ENCODE measurements around the gene ZNF687. TPM values are rescaled to one million over a fixed set of nuclear protein-coding genes. Genes with fewer than 3 reads are reported as not detected.
A peak's percentile ranks its signal among the peaks of the same experiment; 100 is the strongest.

Gene ZNF687
- total and polyA plus RNA-seq, 12 donors: 5.9 to 15.1 (median 12.8) TPM

GRCh38 chr1:151281225-151281968 is 702 bp upstream of the ZNF687 start:
- Histone ChIP-seq H3K27me3 (no peaks in the 10 kb centered on the region), H3K36me3 (peaks cover 0 to 18% (median 8%) of the 10 kb centered on the region in 9 donors), H3K9me3 (no peaks in the 10 kb centered on the region), H3K4me3 (peak overlapping the region; percentile 63 to 96 (median 84)), H3K4me1 (peaks cover 0 to 43% (median 20%) of the 10 kb centered on the region in 9 donors), H3K27ac (peak overlapping the region; percentile 94 to 99 (median 97))
- 0 to 1% methylated on average over 46 to 48 of the region's 48 CpGs for WGBS, 2 donors
- DNase-seq (peak; percentile 94 to 97), ATAC-seq (peak; percentile 84 to 92 (median 87))
- peak in 8 of 9 donors; percentile 25 to 61 (median 48) for TF ChIP-seq CTCF (IDR thresholded peaks at IDR 0.05)
- intact Hi-C loops (cut with DNase I): loop anchor here in 4 of 10 donors (1.0 to 10.0 kb wide), 7 partner anchors 27 to 118 kb away; partner anchors contain the start of genes PI4KB (in 2 of the 4), PSMB4 (in 2 of the 4), PIP5K1A (in 1 of the 4) and PSMD4 (in 1 of the 4)

GRCh38 chr1:151282883-151283725 is 1.0 kb downstream of the ZNF687 start:
- peak in 1 of 2 donors; percentile 32 for DNase-seq
- peak in 2 of 8 donors; percentile 0 to 15 for ATAC-seq

GRCh38 chr1:151284013-151284577 is 2.0 kb downstream of the ZNF687 start:
- intact Hi-C loops (cut with DNase I): loop anchor here in 3 of 10 donors (5.0 to 10.0 kb wide), 3 partner anchors 43 to 113 kb away; partner anchors contain the start of genes PI4KB (in 1 of the 3), PSMB4 (in 1 of the 3) and RFX5 (in 1 of the 3)
- TF ChIP-seq CTCF (IDR thresholded peaks at IDR 0.05): no peak
- no peaks in the 10 kb centered on the region for H3K9me3 ChIP-seq
- DNase-seq (no peak), ATAC-seq (no peak)
- H3K4me1 ChIP-seq: peaks cover 0 to 30% (median 20%) of the 10 kb centered on the region in 9 donors
- H3K27ac ChIP-seq: peak overlapping the region in 6 of 10 donors; percentile 94 to 99 (median 96)
- H3K4me3 ChIP-seq: peak overlapping the region in 6 of 10 donors; percentile 73 to 93 (median 84)
- H3K36me3 ChIP-seq: peaks cover 0 to 45% (median 31%) of the 10 kb centered on the region in 9 donors
- WGBS, 2 donors: 67 to 72% methylated on average over 2 of the region's 2 CpGs
- H3K27me3 ChIP-seq: no peaks in the 10 kb centered on the region

More at GRCh38 chr1:151282883-151283725, 1.0 kb downstream of the ZNF687 start:
- Histone ChIP-seq H3K27ac (peak overlapping the region; percentile 94 to 99 (median 97)), H3K27me3 (no peaks in the 10 kb centered on the region), H3K9me3 (no peaks in the 10 kb centered on the region), H3K4me3 (peak overlapping the region; percentile 73 to 96 (median 86)), H3K36me3 (peaks cover 0 to 35% (median 25%) of the 10 kb centered on the region in 9 donors), H3K4me1 (peaks cover 0 to 30% (median 20%) of the 10 kb centered on the region in 9 donors)
- TF ChIP-seq CTCF (IDR thresholded peaks at IDR 0.05): no peak
- WGBS, 2 donors: 9 to 11% methylated on average over 44 of the region's 44 CpGs
- intact Hi-C loops (cut with DNase I): loop anchor here in 3 of 10 donors (5.0 to 10.0 kb wide), 3 partner anchors 44 to 114 kb away; partner anchors contain the start of genes PI4KB (in 1 of the 3), PSMB4 (in 1 of the 3) and RFX5 (in 1 of the 3)
